H9 (cell line): Measurements from ENCODE around the gene THAP4. TPM values are rescaled to one million over a fixed set of nuclear protein-coding genes. Genes with fewer than 3 reads are reported as not detected.

Source experiments
- DNase-seq: peaks from one replicate; pipeline ENCODE4 v3.0.0-alpha.2; 2017
- H2AFZ ChIP-seq: one replicate; pipeline ENCODE4 v1.6.1; 2013; ENCODE audit warnings: mild to moderate bottlenecking, low read length, control low read depth, moderate library complexity
- H2AK5ac ChIP-seq: 2 replicates; pipeline ENCODE4 v1.6.1; 2013; ENCODE audit warnings: low read length, control low read depth, mixed read lengths; ENCODE audit not compliant: insufficient read length
- H2BK120ac ChIP-seq: one replicate; pipeline ENCODE4 v1.6.1; 2013; ENCODE audit warnings: low read depth, mild to moderate bottlenecking, low read length, control low read depth, inconsistent platforms; ENCODE audit not compliant: poor library complexity, severe bottlenecking
- H2BK12ac ChIP-seq: 2 replicates; pipeline ENCODE4 v1.6.1; 2013; ENCODE audit warnings: low read length, control low read depth, mixed read lengths, low read depth; ENCODE audit not compliant: insufficient read length
- H2BK15ac ChIP-seq: 2 replicates; pipeline ENCODE4 v1.6.1; 2013; ENCODE audit warnings: low read depth, low read length, control low read depth
- H2BK20ac ChIP-seq: one replicate; pipeline ENCODE4 v1.6.1; 2013; ENCODE audit warnings: low read depth, mild to moderate bottlenecking, low read length, control low read depth, inconsistent platforms; ENCODE audit not compliant: poor library complexity, severe bottlenecking
- H2BK5ac ChIP-seq: 2 replicates; pipeline ENCODE4 v1.6.1; 2013; ENCODE audit warnings: low read length, control low read depth, mixed read lengths; ENCODE audit not compliant: insufficient read length
- H3K14ac ChIP-seq: 2 replicates; pipeline ENCODE4 v1.6.1; 2013; ENCODE audit warnings: low read length, control low read depth; ENCODE audit not compliant: insufficient read depth
- H3K18ac ChIP-seq: 2 replicates; pipeline ENCODE4 v1.6.1; 2013; ENCODE audit warnings: low read depth, mild to moderate bottlenecking, mixed read lengths, low read length, control low read depth; ENCODE audit not compliant: insufficient read length
- H3K23ac ChIP-seq: 2 replicates; pipeline ENCODE4 v1.6.1; 2013; ENCODE audit warnings: low read length, control low read depth, mixed read lengths, low read depth; ENCODE audit not compliant: insufficient read length
- H3K23me2 ChIP-seq: 2 replicates; pipeline ENCODE4 v1.6.1; 2013; ENCODE audit warnings: low read depth, mild to moderate bottlenecking, mixed read lengths, low read length, control low read depth; ENCODE audit not compliant: insufficient read length, poor library complexity, severe bottlenecking
- H3K27ac ChIP-seq: 2 replicates; pipeline ENCODE4 v1.5.1; 2013; ENCODE audit warnings: low read length, control low read depth, mixed read lengths, low read depth; ENCODE audit not compliant: insufficient read length
- H3K27me3 ChIP-seq: 2 replicates; pipeline ENCODE4 v1.6.1; 2013; ENCODE audit warnings: low read length, control low read depth, inconsistent platforms; ENCODE audit not compliant: insufficient read depth
- H3K4ac ChIP-seq: 2 replicates; pipeline ENCODE4 v1.6.1; 2013; ENCODE audit warnings: low read depth, mild to moderate bottlenecking, control low read depth, inconsistent platforms, low read length, moderate library complexity
- H3K4me1 ChIP-seq: 2 replicates; pipeline ENCODE4 v1.6.1; 2013; ENCODE audit warnings: low read length, control low read depth, inconsistent platforms; ENCODE audit not compliant: insufficient read depth
- H3K4me2 ChIP-seq: 2 replicates; pipeline ENCODE4 v1.6.1; 2013; ENCODE audit warnings: low read length, control low read depth, mixed read lengths; ENCODE audit not compliant: insufficient read length, insufficient read depth
- H3K56ac ChIP-seq: 2 replicates; pipeline ENCODE4 v1.6.1; 2013; ENCODE audit warnings: low read depth, mild to moderate bottlenecking, mixed read lengths, low read length, control low read depth; ENCODE audit not compliant: insufficient read length
- H3K79me1 ChIP-seq: 2 replicates; pipeline ENCODE4 v1.6.1; 2013; ENCODE audit warnings: low read depth, mild to moderate bottlenecking, moderate library complexity, low read length, control low read depth, inconsistent platforms; ENCODE audit not compliant: insufficient read depth, poor library complexity, severe bottlenecking
- H3K79me2 ChIP-seq: 2 replicates; pipeline ENCODE4 v1.6.1; 2013; ENCODE audit warnings: low read length, control low read depth, inconsistent platforms; ENCODE audit not compliant: insufficient read depth
- H3K9ac ChIP-seq: 2 replicates; pipeline ENCODE4 v1.6.1; 2013; ENCODE audit warnings: low read length, control low read depth, mixed read lengths; ENCODE audit not compliant: insufficient read length; ENCODE audit errors: extremely low read depth
- H3K9me3 ChIP-seq: one replicate; pipeline ENCODE4 v1.6.1; 2013; ENCODE audit warnings: low read depth, low read length, inconsistent platforms; ENCODE audit not compliant: control insufficient read depth
- H3T11ph ChIP-seq: one replicate; pipeline ENCODE4 v1.6.1; 2013; ENCODE audit warnings: mild to moderate bottlenecking, low read length, control low read depth, inconsistent platforms
- H4K20me1 ChIP-seq: one replicate; pipeline ENCODE4 v1.6.1; 2013; ENCODE audit not compliant: control insufficient read depth, insufficient read length, insufficient read depth
- H4K5ac ChIP-seq: 2 replicates; pipeline ENCODE4 v1.6.1; 2013; ENCODE audit warnings: low read depth, mild to moderate bottlenecking, mixed read lengths, low read length, control low read depth; ENCODE audit not compliant: insufficient read length
- H4K8ac ChIP-seq: replicated peaks from 2 replicates; pipeline ENCODE4 v1.6.1; 2013; ENCODE audit warnings: low read length, control low read depth, mixed read lengths, low read depth; ENCODE audit not compliant: insufficient read length
- H4K91ac ChIP-seq: 2 replicates; pipeline ENCODE4 v1.6.1; 2013; ENCODE audit warnings: low read depth, mild to moderate bottlenecking, moderate library complexity, mixed read lengths, low read length, control low read depth; ENCODE audit not compliant: insufficient read length
- H3K27ac Mint-ChIP-seq, 3 experiments: 2 replicates in 2 of 3; 3 replicates in 1 of 3; pipeline ENCODE4 v1.8.0; 2020 to 2021; ENCODE audit warnings: mixed read lengths in 3 of 3, mild to moderate bottlenecking in 1 of 3, moderate library complexity in 1 of 3
- H3K27me3 Mint-ChIP-seq: 2 replicates; pipeline ENCODE4 v1.8.0; 2021; ENCODE audit warnings: low read depth, mild to moderate bottlenecking, moderate library complexity, mixed read lengths
- H3K36me3 Mint-ChIP-seq, 3 experiments: 2 replicates in 2 of 3; 3 replicates in 1 of 3; pipeline ENCODE4 v1.8.0; 2020 to 2021; ENCODE audit warnings: low read depth in 3 of 3, mixed read lengths in 3 of 3; ENCODE audit not compliant: insufficient read depth in 1 of 3
- H3K4me1 Mint-ChIP-seq, 2 experiments: 2 replicates each; pipeline ENCODE4 v1.8.0; 2020; ENCODE audit warnings: mixed read lengths in 2 of 2
- H3K4me3 Mint-ChIP-seq, 2 experiments: 2 replicates in 1 of 2; 3 replicates in 1 of 2; pipeline ENCODE4 v1.8.0; 2020 to 2021; ENCODE audit warnings: mild to moderate bottlenecking in 2 of 2, mixed read lengths in 2 of 2, moderate library complexity in 1 of 2
- H3K9me3 Mint-ChIP-seq, 2 experiments: 2 replicates in 1 of 2; 3 replicates in 1 of 2; pipeline ENCODE4 v1.8.0; 2020; ENCODE audit warnings: mild to moderate bottlenecking in 2 of 2, mixed read lengths in 2 of 2, moderate library complexity in 1 of 2
- WGBS: extraction: QIAGEN DNeasy Blood & Tissue Kit; methylation state at CpG from one replicate; pipeline ENCODE4 v1.1.7; 2013; ENCODE audit warnings: missing lambda C conversion rate, low lambda C conversion rate, mixed read lengths; ENCODE audit not compliant: insufficient read length; ENCODE audit errors: extremely low coverage; 5-methylcytosine and 5-hydroxymethylcytosine counted together
- total RNA-seq: library from RNA; stranded (reverse); gene quantifications from 2 replicates; pipeline ENCODE4 v1.2.1, GENCODE V29; 2021
- TF ChIP-seq, protein P1 (sequence below): fragments of 200-600 bp; sonication (generic); conservative IDR thresholded peaks from 3 replicates; pipeline ENCODE4 v1.8.0; 2021; ENCODE audit warnings: antibody characterized with exemption, mild to moderate bottlenecking

THAP4 gene
- total RNA-seq, 1 experiment from 2014 or later: 70.6 TPM

DNA sequence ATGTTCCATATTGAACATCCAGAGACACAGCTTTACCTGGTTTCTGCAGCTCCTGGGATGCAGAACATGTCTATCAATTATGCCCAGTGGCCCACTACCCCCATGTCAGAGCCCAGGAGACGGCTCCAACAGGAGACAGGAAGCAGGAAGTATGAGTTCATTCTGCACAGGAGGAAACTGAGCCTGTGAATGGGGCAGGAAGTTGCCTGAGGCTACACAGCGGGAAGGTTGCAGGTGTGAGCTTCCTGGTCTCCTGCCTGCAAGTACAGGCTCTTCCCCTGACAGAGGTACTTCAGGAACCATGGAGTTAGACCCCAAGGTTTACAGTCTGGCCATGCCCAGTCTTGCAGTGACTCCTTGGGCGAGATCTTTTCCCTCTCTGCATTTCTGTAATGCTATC, 81.2 kb downstream of the THAP4 start:
- H2BK5ac ChIP-seq: no peak overlapping the region
- H3K79me2 ChIP-seq: no peaks in the 10 kb centered on the region
- no peaks in the 10 kb centered on the region for H3K79me1 ChIP-seq
- H3K36me3 Mint-ChIP-seq: peaks cover 0 to 4% (median 3%) of the 10 kb centered on the region in 3 experiments; a peak in 3 of 7 replicates
- no peak overlapping the region for H3K4me3 Mint-ChIP-seq
- no peaks in the 10 kb centered on the region for H3K27me3 ChIP-seq
- no peaks in the 10 kb centered on the region for H3K9me3 ChIP-seq
- no peak overlapping the region for H4K91ac ChIP-seq
- no peak overlapping the region for H3T11ph ChIP-seq
- peak; percentile 71 for DNase-seq
- no peak overlapping the region for H3K9ac ChIP-seq
- no peak overlapping the region for H3K56ac ChIP-seq
- no peaks in the 10 kb centered on the region for H4K20me1 ChIP-seq
- H2BK120ac ChIP-seq: no peak overlapping the region
- H2BK15ac ChIP-seq: no peak overlapping the region
- peaks cover 0 to 3% of the 10 kb centered on the region in 2 experiments; a peak in 2 of 5 replicates for H3K9me3 Mint-ChIP-seq
- no peak overlapping the region for H3K4ac ChIP-seq
- TF ChIP-seq, protein P1, sequence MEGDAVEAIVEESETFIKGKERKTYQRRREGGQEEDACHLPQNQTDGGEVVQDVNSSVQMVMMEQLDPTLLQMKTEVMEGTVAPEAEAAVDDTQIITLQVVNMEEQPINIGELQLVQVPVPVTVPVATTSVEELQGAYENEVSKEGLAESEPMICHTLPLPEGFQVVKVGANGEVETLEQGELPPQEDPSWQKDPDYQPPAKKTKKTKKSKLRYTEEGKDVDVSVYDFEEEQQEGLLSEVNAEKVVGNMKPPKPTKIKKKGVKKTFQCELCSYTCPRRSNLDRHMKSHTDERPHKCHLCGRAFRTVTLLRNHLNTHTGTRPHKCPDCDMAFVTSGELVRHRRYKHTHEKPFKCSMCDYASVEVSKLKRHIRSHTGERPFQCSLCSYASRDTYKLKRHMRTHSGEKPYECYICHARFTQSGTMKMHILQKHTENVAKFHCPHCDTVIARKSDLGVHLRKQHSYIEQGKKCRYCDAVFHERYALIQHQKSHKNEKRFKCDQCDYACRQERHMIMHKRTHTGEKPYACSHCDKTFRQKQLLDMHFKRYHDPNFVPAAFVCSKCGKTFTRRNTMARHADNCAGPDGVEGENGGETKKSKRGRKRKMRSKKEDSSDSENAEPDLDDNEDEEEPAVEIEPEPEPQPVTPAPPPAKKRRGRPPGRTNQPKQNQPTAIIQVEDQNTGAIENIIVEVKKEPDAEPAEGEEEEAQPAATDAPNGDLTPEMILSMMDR: no peak
- H3K4me1 ChIP-seq: peaks cover 5% of the 10 kb centered on the region; the same call in 1 of the 2 replicates
- H2BK12ac ChIP-seq: no peak overlapping the region
- H3K23ac ChIP-seq: no peak overlapping the region
- peaks cover 21 to 29% of the 10 kb centered on the region in 2 experiments for H3K4me1 Mint-ChIP-seq
- H4K8ac ChIP-seq: no peak overlapping the region
- peaks cover 6% of the 10 kb centered on the region for H3K23me2 ChIP-seq
- H2BK20ac ChIP-seq: no peak overlapping the region
- no CpG with 5 or more reads among the region's 3 CpGs for WGBS
- H4K5ac ChIP-seq: no peak overlapping the region
- peaks cover 3% of the 10 kb centered on the region for H3K27me3 Mint-ChIP-seq
- no peak overlapping the region for H3K27ac Mint-ChIP-seq
- H3K4me2 ChIP-seq: no peak overlapping the region
- H3K18ac ChIP-seq: no peak overlapping the region
- no peak overlapping the region for H2AK5ac ChIP-seq
- H3K14ac ChIP-seq: no peak overlapping the region
- H2AFZ ChIP-seq: no peak overlapping the region
- no peak overlapping the region for H3K27ac ChIP-seq
